H1 (cell line): Measurements from ENCODE around the gene KRT75. TPM values are rescaled to one million over a fixed set of nuclear protein-coding genes. Genes with fewer than 3 reads are reported as not detected.

Source experiments
- CTCF ChIA-PET: fragments of 300-600 bp; sonication (Branson Sonifier 250); formaldehyde crosslinking; loops from one replicate; lab custom pipeline; 2021; ENCODE audit not compliant: partially characterized antibody; lab: Charles Lee
- POLR2A ChIA-PET: fragments of 300-600 bp; sonication (Branson Sonifier 250); formaldehyde crosslinking; loops from one replicate; lab custom pipeline; 2021; ENCODE audit warnings: inconsistent platforms; ENCODE audit not compliant: partially characterized antibody; lab: Charles Lee
- DNase-seq, 2 experiments: peaks; one replicate each; pipeline versions ENCODE4 v3.0.0 to v3.0.0-alpha.2; 2010 to 2022; ENCODE audit warnings: low spot score in 2 of 2, low read depth in 1 of 2, mixed read lengths in 1 of 2
- FAIRE-seq: peaks from 2 replicates; lab custom pipeline; 2011; peaks lifted over from hg19 to GRCh38; lab: Jason Lieb, UNC
- H2AFZ ChIP-seq: 2 replicates; pipeline ENCODE4 v1.8.1; 2012; ENCODE audit warnings: low read length, inconsistent platforms
- H2AK5ac ChIP-seq: 2 replicates; pipeline ENCODE4 v1.6.1; 2013; ENCODE audit warnings: low read depth, low read length
- H2BK120ac ChIP-seq: replicated peaks from 2 replicates; pipeline ENCODE3; 2013; ENCODE audit warnings: low read depth, low read length, inconsistent platforms
- H2BK12ac ChIP-seq: 2 replicates; pipeline ENCODE4 v1.6.1; 2013; ENCODE audit warnings: low read depth, low read length
- H2BK15ac ChIP-seq: 2 replicates; pipeline ENCODE4 v1.6.1; 2013; ENCODE audit warnings: low read length
- H2BK20ac ChIP-seq: 2 replicates; pipeline ENCODE4 v1.6.1; 2013; ENCODE audit warnings: low read length
- H2BK5ac ChIP-seq: 2 replicates; pipeline ENCODE4 v1.6.1; 2013; ENCODE audit warnings: low read depth, low read length
- H3K14ac ChIP-seq: 2 replicates; pipeline ENCODE4 v1.6.1; 2013; ENCODE audit warnings: inconsistent platforms; ENCODE audit not compliant: insufficient read length
- H3K18ac ChIP-seq: 2 replicates; pipeline ENCODE4 v1.6.1; 2013; ENCODE audit warnings: low read length; ENCODE audit errors: extremely low read depth
- H3K23ac ChIP-seq: 2 replicates; pipeline ENCODE4 v1.6.1; 2013; ENCODE audit warnings: inconsistent platforms; ENCODE audit not compliant: insufficient read length
- H3K23me2 ChIP-seq: 2 replicates; pipeline ENCODE4 v1.6.1; 2013; ENCODE audit warnings: low read depth, low read length
- H3K27ac ChIP-seq: 2 replicates; pipeline ENCODE4 v1.6.1; 2011; ENCODE audit warnings: low read depth, low read length, inconsistent platforms
- H3K27me3 ChIP-seq, 4 experiments: replicated peaks in 1 of 4; 1 replicate in 1 of 4; 2 replicates in 3 of 4; pipeline versions ENCODE4 v1.6.1 to v1.8.1; 2011 to 2013; ENCODE audit warnings: low read length in 3 of 4, mild to moderate bottlenecking in 3 of 4, inconsistent platforms in 2 of 4, mixed read lengths in 2 of 4, moderate library complexity in 1 of 4; ENCODE audit not compliant: control insufficient read depth in 3 of 4, insufficient read depth in 3 of 4; ENCODE audit errors: extremely low read depth in 1 of 4
- H3K36me3 ChIP-seq, 4 experiments: 2 replicates each; pipeline versions ENCODE4 v1.6.1 to v1.8.1; 2011 to 2013; ENCODE audit warnings: mild to moderate bottlenecking in 4 of 4, low read length in 3 of 4, moderate library complexity in 2 of 4, control low read depth in 1 of 4, inconsistent platforms in 1 of 4; ENCODE audit not compliant: insufficient read depth in 4 of 4, control insufficient read depth in 2 of 4
- H3K4ac ChIP-seq: replicated peaks from 2 replicates; pipeline ENCODE3; 2013; ENCODE audit warnings: low read length, low read depth, mixed read lengths, inconsistent platforms; ENCODE audit not compliant: insufficient read length
- H3K4me1 ChIP-seq, 4 experiments: replicated peaks in 1 of 4; 1 replicate in 1 of 4; 2 replicates in 3 of 4; pipeline versions ENCODE4 v1.6.1 to v1.8.1; 2011 to 2013; ENCODE audit warnings: low read length in 3 of 4, inconsistent platforms in 2 of 4, mixed read lengths in 1 of 4; ENCODE audit not compliant: insufficient read depth in 4 of 4, control insufficient read depth in 3 of 4
- H3K4me2 ChIP-seq, 2 experiments: 2 replicates each; pipeline versions ENCODE4 v1.6.1 to v1.8.1; 2011 to 2013; ENCODE audit warnings: low read depth in 2 of 2, low read length in 2 of 2, control low read depth in 1 of 2, inconsistent platforms in 1 of 2, mild to moderate bottlenecking in 1 of 2; ENCODE audit not compliant: insufficient read depth in 1 of 2
- H3K4me3 ChIP-seq, 4 experiments: fragments of 200-600, 300-600 bp in 1 of 4; sonication (generic), shearing (Covaris generic), sonication (Bioruptor Twin) in 1 of 4; 2 replicates each; pipeline versions ENCODE4 v1.5.1 to v1.8.1; 2011 to 2016; ENCODE audit warnings: low read length in 4 of 4, low read depth in 3 of 4, control low read depth in 2 of 4, inconsistent platforms in 2 of 4, mild to moderate bottlenecking in 2 of 4, mixed read lengths in 1 of 4, moderate library complexity in 1 of 4; ENCODE audit not compliant: insufficient read depth in 2 of 4; ENCODE audit errors: extremely low read depth in 1 of 4
- H3K56ac ChIP-seq: replicated peaks from 2 replicates; pipeline ENCODE3; 2013; ENCODE audit warnings: low read depth, mild to moderate bottlenecking, mixed read lengths, low read length, inconsistent platforms; ENCODE audit not compliant: insufficient read length
- H3K79me1 ChIP-seq: 2 replicates; pipeline ENCODE4 v1.6.1; 2013; ENCODE audit warnings: low read depth, low read length, control low read depth
- H3K79me2 ChIP-seq, 2 experiments: 2 replicates each; pipeline versions ENCODE4 v1.6.1 to v1.8.1; 2012 to 2013; ENCODE audit warnings: low read length in 2 of 2, mild to moderate bottlenecking in 2 of 2, inconsistent platforms in 1 of 2; ENCODE audit not compliant: insufficient read depth in 2 of 2, control insufficient read depth in 1 of 2
- H3K9ac ChIP-seq, 4 experiments: replicated peaks in 1 of 4; 1 replicate in 1 of 4; 2 replicates in 3 of 4; pipeline versions ENCODE4 v1.6.1 to v1.8.1; 2011 to 2013; ENCODE audit warnings: low read depth in 3 of 4, low read length in 3 of 4, control low read depth in 2 of 4, mild to moderate bottlenecking in 2 of 4, moderate library complexity in 2 of 4, inconsistent platforms in 1 of 4; ENCODE audit errors: extremely low read depth in 1 of 4
- H3K9me3 ChIP-seq, 2 experiments: 2 replicates each; pipeline versions ENCODE4 v1.6.1 to v1.8.1; 2012 to 2013; ENCODE audit warnings: mild to moderate bottlenecking in 2 of 2, moderate library complexity in 2 of 2, control low read depth in 1 of 2, inconsistent platforms in 1 of 2, low read depth in 1 of 2, low read length in 1 of 2, mixed read lengths in 1 of 2; ENCODE audit not compliant: insufficient read depth in 2 of 2
- H4K20me1 ChIP-seq, 2 experiments: replicated peaks in 1 of 2; 2 replicates each; pipeline versions ENCODE3 to v1.8.1; 2011 to 2013; ENCODE audit warnings: inconsistent platforms in 2 of 2, low read length in 2 of 2, mild to moderate bottlenecking in 1 of 2; ENCODE audit not compliant: insufficient read depth in 2 of 2, control insufficient read depth in 1 of 2
- H4K5ac ChIP-seq: 2 replicates; pipeline ENCODE4 v1.6.1; 2013; ENCODE audit warnings: low read length, low read depth, mixed read lengths, inconsistent platforms; ENCODE audit not compliant: insufficient read length
- H4K8ac ChIP-seq: 2 replicates; pipeline ENCODE4 v1.8.0; 2013; ENCODE audit warnings: mild to moderate bottlenecking, moderate library complexity, low read length, inconsistent platforms; ENCODE audit not compliant: insufficient read depth; ENCODE audit errors: extremely low read depth
- H4K91ac ChIP-seq: replicated peaks from 2 replicates; pipeline ENCODE3; 2013; ENCODE audit warnings: low read length, mixed read lengths, inconsistent platforms; ENCODE audit not compliant: insufficient read length
- CTCF ChIP-seq, 3 experiments: IDR thresholded peaks; 1 replicate in 2 of 3; 2 replicates in 1 of 3; pipeline versions ENCODE4 v1.5.1 to v1.6.1; 2011; ENCODE audit warnings: low read length in 3 of 3, mild to moderate bottlenecking in 3 of 3, inconsistent platforms in 2 of 3, low read depth in 1 of 3, moderate library complexity in 1 of 3; ENCODE audit not compliant: insufficient read depth in 1 of 3; ENCODE audit errors: control extremely low read depth in 1 of 3
- E2F6 ChIP-seq: IDR thresholded peaks from 2 replicates; pipeline ENCODE4 v1.6.1; 2012; ENCODE audit warnings: inconsistent platforms
- GABPA ChIP-seq: IDR thresholded peaks from 2 replicates; pipeline ENCODE4 v1.6.1; 2011; ENCODE audit warnings: mild to moderate bottlenecking, low read length, moderate library complexity, borderline replicate concordance; ENCODE audit not compliant: insufficient read depth
- RBBP5 ChIP-seq: IDR thresholded peaks from 2 replicates; pipeline ENCODE4 v1.7.1; 2012; ENCODE audit warnings: low read depth, mild to moderate bottlenecking, inconsistent platforms, low read length, moderate library complexity, borderline replicate concordance
- SAP30 ChIP-seq: fragments of 300-600 bp; sonication (generic); IDR thresholded peaks from 2 replicates; pipeline ENCODE4 v1.7.1; 2012; ENCODE audit warnings: low read length, moderate library complexity, mild to moderate bottlenecking, inconsistent platforms; ENCODE audit not compliant: insufficient read depth, insufficient replicate concordance
- SUZ12 ChIP-seq: fragments of 200-600 bp; sonication (generic); IDR thresholded peaks from 2 replicates; pipeline ENCODE4 v1.6.1; 2012; ENCODE audit warnings: mild to moderate bottlenecking, inconsistent platforms, low read length, moderate library complexity, mixed read lengths
- TCF12 ChIP-seq: IDR thresholded peaks from 2 replicates; pipeline ENCODE4 v1.6.1; 2011; ENCODE audit warnings: low read depth, mild to moderate bottlenecking, low read length
- ZNF274 ChIP-seq: IDR thresholded peaks from 2 replicates; pipeline ENCODE4 v1.7.0; 2012; ENCODE audit warnings: low read length, borderline replicate concordance; ENCODE audit errors: extremely low read depth
- WGBS, 2 experiments: shearing (Covaris generic) in 1 of 2; methylation state at CpG; one replicate each; pipeline versions ENCODE4 v1.1.6 to v1.1.7; 2013 to 2015; ENCODE audit warnings: low lambda C conversion rate in 2 of 2, mixed read lengths in 2 of 2, inconsistent platforms in 1 of 2, low coverage in 1 of 2, missing lambda C conversion rate in 1 of 2; ENCODE audit not compliant: insufficient replicate concordance in 2 of 2, insufficient coverage in 1 of 2, insufficient read length in 1 of 2; ENCODE audit errors: extremely low coverage in 1 of 2, missing lambda C conversion rate in 1 of 2; 5-methylcytosine and 5-hydroxymethylcytosine counted together
- polyA plus RNA-seq, 7 experiments: library from polyadenylated mRNA; depleted of rRNA in 3 of 7; stranded (reverse) in 5 of 7; unstranded in 2 of 7; fragments of >200 nt in 5 of 7; fragments of 200-250 nt in 2 of 7; gene quantifications; 1 replicate in 5 of 7; 2 replicates in 1 of 7; 4 replicates in 1 of 7; pipeline versions ENCODE4 v1.2.1 to v1.2.3, GENCODE V29; 2011 to 2013; ENCODE audit warnings: missing spikeins in 2 of 7, mixed read lengths in 2 of 7
- total RNA-seq: library from RNA; stranded (reverse); fragmentation: NEBNext Ultra II Directional; extraction: Animal tissue kit (Norgen Biotek cat#: 25700); gene quantifications from 2 replicates; pipeline ENCODE4 v1.2.1, GENCODE V29; 2021

Gene KRT75
- total and polyA plus RNA-seq, 2 of the 8 experiments (the other 6 are each of a cell fraction or from before 2014, with no cell fraction given), result not detected

GRCh38 chr12:52419656-52420055 is 14.5 kb downstream of the KRT75 start:
- FAIRE-seq, result no peak
- TF ChIP-seq ZNF274, result no peak
- TF ChIP-seq SUZ12, result no peak
- no peak for TF ChIP-seq TCF12
- no peak for TF ChIP-seq SAP30
- no peak for TF ChIP-seq RBBP5
- no peak for TF ChIP-seq E2F6
- no peak for TF ChIP-seq GABPA
- TF ChIP-seq CTCF (IDR thresholded peaks at IDR 0.05; ENCODE audit: control extremely low read depth in 1 of 3, insufficient read depth in 1 of 3, low read depth in 1 of 3, low read length in 3 of 3), result no peak

More at GRCh38 chr12:52419656-52420055, 14.5 kb downstream of the KRT75 start:
- H3K9me3 ChIP-seq, result no peaks in the 10 kb centered on the region
- POLR2A ChIA-PET, result no interaction called here
- no peak overlapping the region for H3K14ac ChIP-seq
- H4K8ac ChIP-seq, result no peak overlapping the region
- no peak overlapping the region for H2BK20ac ChIP-seq
- H3K9ac ChIP-seq, result no peak overlapping the region
- no peak overlapping the region for H3K56ac ChIP-seq
- no peak overlapping the region for H2AK5ac ChIP-seq
- no peaks in the 10 kb centered on the region; the same call in 1 of the 2 replicates for H3K23me2 ChIP-seq
- no peak overlapping the region for H4K5ac ChIP-seq
- no peak overlapping the region for H2BK5ac ChIP-seq
- no peaks in the 10 kb centered on the region for H3K79me2 ChIP-seq
- H3K79me1 ChIP-seq, result no peaks in the 10 kb centered on the region
- no peak overlapping the region for H3K27ac ChIP-seq
- no peak overlapping the region for H3K4ac ChIP-seq
- H2BK12ac ChIP-seq, result no peak overlapping the region
- DNase-seq, result no peak
- no peak overlapping the region for H3K23ac ChIP-seq
- H2BK15ac ChIP-seq, result no peak overlapping the region
- no peak overlapping the region for H2AFZ ChIP-seq
- H3K18ac ChIP-seq, result no peak overlapping the region
- H4K20me1 ChIP-seq, result no peaks in the 10 kb centered on the region
- H3K4me3 ChIP-seq, result no peak overlapping the region
- H3K36me3 ChIP-seq, result no peaks in the 10 kb centered on the region
- H3K4me1 ChIP-seq, result no peaks in the 10 kb centered on the region; a peak in 2 of 7 replicates
- CTCF ChIA-PET, result interaction anchor here (0.9 to 1.8 kb wide), 2 partner anchors 56 to 88 kb away, joined by 4 read pairs; no protein-coding TSS in a partner anchor
- no peak overlapping the region for H4K91ac ChIP-seq
- no peak overlapping the region for H2BK120ac ChIP-seq
- no peaks in the 10 kb centered on the region for H3K27me3 ChIP-seq
- no peak overlapping the region for H3K4me2 ChIP-seq
- 80% methylated on average over 1 of the region's 1 CpG; no CpG with 5 or more reads in 1 of the 2 experiments for WGBS, 2 experiments
